Gastrocnemius medialis (tissue), 4 donors: Measurements from ENCODE around the gene NCS1. TPM values are rescaled to one million over a fixed set of nuclear protein-coding genes. Genes with fewer than 3 reads are reported as not detected.

Source experiments
- ATAC-seq, 2 donors: fragments of 150-250 bp; one replicate each; pipeline ENCODE4 v1.9.1; 2016
- DNase-seq, 2 donors: peaks; one replicate each; pipeline ENCODE4 v3.0.0-alpha.2; 2019
- H3K27ac ChIP-seq, 4 donors: fragments of 200-600 bp; sonication (generic); 1 replicate in 1 of 4; 2 replicates in 3 of 4; pipeline ENCODE4 v1.5.1; 2016 to 2018; ENCODE audit warnings: mild to moderate bottlenecking in 2 of 4, moderate library complexity in 1 of 4
- H3K27me3 ChIP-seq, 3 donors: fragments of 200-600 bp; sonication (generic) in 2 of 3; 1 replicate in 1 of 3; 2 replicates in 2 of 3; pipeline versions ENCODE4 v1.5.1 to v1.6.0; 2016 to 2019; ENCODE audit warnings: mild to moderate bottlenecking in 1 of 3, moderate library complexity in 1 of 3
- H3K36me3 ChIP-seq, 2 donors: fragments of 200-600 bp; sonication (generic) in 1 of 2; one replicate each; pipeline ENCODE4 v1.5.1; 2017 to 2018
- H3K4me1 ChIP-seq, 2 donors: fragments of 200-600 bp; sonication (generic) in 1 of 2; one replicate each; pipeline ENCODE4 v1.5.1; 2016 to 2017; ENCODE audit warnings: mild to moderate bottlenecking in 2 of 2
- H3K4me3 ChIP-seq, 4 donors: fragments of 200-600 bp; sonication (generic) in 3 of 4; 1 replicate in 1 of 4; 2 replicates in 3 of 4; pipeline ENCODE4 v1.5.1; 2016 to 2019; ENCODE audit warnings: mild to moderate bottlenecking in 2 of 4
- H3K9me3 ChIP-seq, 3 donors: fragments of 200-600 bp; sonication (generic) in 2 of 3; 1 replicate in 1 of 3; 2 replicates in 2 of 3; pipeline ENCODE4 v1.5.1; 2016 to 2019
- POLR2A ChIP-seq, 2 donors: fragments of 450-650 bp; IDR thresholded peaks; one replicate each; pipeline ENCODE4 v1.6.1; 2017; ENCODE audit warnings: antibody characterized with exemption in 2 of 2, mild to moderate bottlenecking in 2 of 2, moderate library complexity in 2 of 2
- in situ Hi-C, 4 donors: fragments of 200-750 bp; cut with MboI; loops; one replicate each; pipeline versions ENCODE4 v1.15.0 to v1.8.0; 2017; ENCODE audit warnings: low sequenced_read_pairs in 4 of 4
- intact Hi-C: fragments of 100-400 bp; cut with DNase I; formaldehyde crosslinking; loops from one replicate; pipeline ENCODE4 v1.15.1; 2023; ENCODE audit warnings: low total_unique reads
- total RNA-seq, 4 donors: library from RNA; depleted of rRNA; stranded (reverse); fragments of >200 nt; gene quantifications; one replicate each; pipeline versions ENCODE4 v1.1.0 to v1.2.3, GENCODE V29; 2016
- TF ChIP-seq, protein P1 (sequence below), 5 experiments: fragments of 450-650 bp in 3 of 5; fragments of 200-600 bp in 2 of 5; sonication (generic) in 2 of 5; IDR thresholded peaks in 4 of 5; conservative IDR thresholded peaks in 1 of 5; 1 replicate in 4 of 5; 2 replicates in 1 of 5; pipeline ENCODE4 v1.5.1; 2016 to 2019; ENCODE audit warnings: antibody characterized with exemption in 5 of 5, mild to moderate bottlenecking in 3 of 5, moderate library complexity in 3 of 5

Gene NCS1
- total RNA-seq, 4 donors from 2014 or later = 2.1 to 4.6 (median 2.5) TPM

DNA sequence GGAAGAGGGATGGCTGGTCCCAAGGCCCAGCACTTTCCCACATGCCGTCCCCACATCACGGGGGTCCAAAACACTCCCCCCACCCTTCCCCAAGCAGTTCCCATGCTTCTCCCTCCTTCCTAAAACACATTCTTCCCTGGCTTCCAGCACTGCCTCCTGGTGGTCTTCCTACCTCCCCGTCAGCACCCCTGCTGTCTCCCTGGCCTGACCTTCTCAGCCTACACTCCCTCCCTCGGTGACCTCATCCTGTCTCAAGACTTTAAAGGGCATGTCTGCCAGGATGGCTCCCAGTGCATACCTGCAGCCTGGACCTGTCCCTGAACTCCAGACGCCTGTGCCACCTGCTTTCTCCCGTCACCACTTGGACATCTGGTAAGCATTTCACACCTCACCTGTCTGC lies 4.3 kb upstream of the NCS1 start:
- H3K27me3 ChIP-seq = peaks cover 0 to 2% (median 0%) of the 10 kb centered on the region in 3 donors
- peaks cover 0 to 6% of the 10 kb centered on the region in 2 donors for H3K4me1 ChIP-seq
- intact Hi-C loops (no loop called here), in situ Hi-C loops (no loop called here)
- no peak for TF ChIP-seq POLR2A (IDR thresholded peaks at IDR 0.05)
- TF ChIP-seq, protein P1, sequence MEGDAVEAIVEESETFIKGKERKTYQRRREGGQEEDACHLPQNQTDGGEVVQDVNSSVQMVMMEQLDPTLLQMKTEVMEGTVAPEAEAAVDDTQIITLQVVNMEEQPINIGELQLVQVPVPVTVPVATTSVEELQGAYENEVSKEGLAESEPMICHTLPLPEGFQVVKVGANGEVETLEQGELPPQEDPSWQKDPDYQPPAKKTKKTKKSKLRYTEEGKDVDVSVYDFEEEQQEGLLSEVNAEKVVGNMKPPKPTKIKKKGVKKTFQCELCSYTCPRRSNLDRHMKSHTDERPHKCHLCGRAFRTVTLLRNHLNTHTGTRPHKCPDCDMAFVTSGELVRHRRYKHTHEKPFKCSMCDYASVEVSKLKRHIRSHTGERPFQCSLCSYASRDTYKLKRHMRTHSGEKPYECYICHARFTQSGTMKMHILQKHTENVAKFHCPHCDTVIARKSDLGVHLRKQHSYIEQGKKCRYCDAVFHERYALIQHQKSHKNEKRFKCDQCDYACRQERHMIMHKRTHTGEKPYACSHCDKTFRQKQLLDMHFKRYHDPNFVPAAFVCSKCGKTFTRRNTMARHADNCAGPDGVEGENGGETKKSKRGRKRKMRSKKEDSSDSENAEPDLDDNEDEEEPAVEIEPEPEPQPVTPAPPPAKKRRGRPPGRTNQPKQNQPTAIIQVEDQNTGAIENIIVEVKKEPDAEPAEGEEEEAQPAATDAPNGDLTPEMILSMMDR (IDR thresholded peaks at IDR 0.05 in 4 of 5, conservative IDR thresholded peaks at IDR 0.05 in 1 of 5) = no peak
- H3K9me3 ChIP-seq = no peaks in the 10 kb centered on the region
- DNase-seq (no peak), ATAC-seq (no peak)
- no peak overlapping the region for H3K27ac ChIP-seq
- H3K4me3 ChIP-seq = no peak overlapping the region
- no peaks in the 10 kb centered on the region for H3K36me3 ChIP-seq

DNA sequence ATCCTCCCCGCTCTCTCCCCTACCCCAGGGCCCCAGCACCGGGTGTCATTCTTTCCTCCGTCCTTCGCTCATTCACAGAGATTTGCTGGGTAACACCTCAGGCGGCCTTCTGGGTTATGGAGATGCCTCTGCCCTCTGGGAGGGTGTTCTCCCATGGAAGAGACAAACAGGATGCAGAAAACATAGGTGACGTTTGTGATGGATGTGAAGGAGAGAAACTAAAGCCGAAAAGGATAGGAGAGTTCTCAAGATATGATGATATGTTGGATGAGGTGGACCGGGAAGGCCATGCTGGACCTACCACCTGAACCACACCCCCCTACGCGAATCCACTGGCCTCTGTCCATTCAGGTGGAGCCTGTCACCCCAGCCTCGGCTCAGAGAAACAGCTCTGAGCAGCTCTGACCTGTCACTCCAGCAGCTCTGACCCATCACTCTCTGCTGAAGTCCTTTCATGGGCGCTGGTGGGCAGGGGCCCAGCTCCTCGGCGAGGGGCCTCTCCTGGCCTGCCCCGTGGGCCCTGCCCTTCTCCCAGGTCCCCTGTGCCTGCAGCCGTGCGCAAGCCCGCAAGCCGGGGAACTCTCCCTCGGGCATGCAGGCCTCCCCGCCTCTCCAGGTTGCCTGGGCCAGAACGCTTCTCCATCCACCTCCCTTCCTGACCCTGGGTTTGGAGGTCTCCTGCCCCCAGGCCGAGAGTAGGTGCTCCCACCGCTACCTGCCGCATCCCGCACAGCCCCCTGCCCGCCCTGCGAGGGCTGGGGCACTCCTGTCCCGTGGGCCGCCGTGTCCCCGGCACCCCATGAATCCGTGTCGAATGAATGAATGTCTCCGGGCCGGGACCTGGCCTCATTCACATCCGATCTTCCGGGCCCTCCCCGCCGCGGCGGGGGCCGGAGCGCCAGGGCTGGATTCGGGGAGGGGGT lies 717 bp upstream of the NCS1 start:
- intact Hi-C loops (loop anchor here (5.0 kb wide), 1 partner anchor 64 kb away; no protein-coding TSS in a partner anchor), in situ Hi-C loops (no loop called here)
- peaks cover 0 to 12% of the 10 kb centered on the region in 2 donors for H3K4me1 ChIP-seq
- H3K9me3 ChIP-seq = no peaks in the 10 kb centered on the region
- H3K27ac ChIP-seq = peak overlapping the region in 1 of 4 donors; percentile 21
- H3K4me3 ChIP-seq = peak overlapping the region; percentile 24 to 48 (median 46)
- peak in 1 of 2 donors; percentile 12 for ATAC-seq
- DNase-seq = no peak
- TF ChIP-seq, protein P1 (IDR thresholded peaks at IDR 0.05 in 4 of 5, conservative IDR thresholded peaks at IDR 0.05 in 1 of 5) = no peak
- TF ChIP-seq POLR2A (IDR thresholded peaks at IDR 0.05) = no peak
- H3K27me3 ChIP-seq = peaks cover 0 to 8% (median 5%) of the 10 kb centered on the region in 3 donors
- H3K36me3 ChIP-seq = no peaks in the 10 kb centered on the region

DNA sequence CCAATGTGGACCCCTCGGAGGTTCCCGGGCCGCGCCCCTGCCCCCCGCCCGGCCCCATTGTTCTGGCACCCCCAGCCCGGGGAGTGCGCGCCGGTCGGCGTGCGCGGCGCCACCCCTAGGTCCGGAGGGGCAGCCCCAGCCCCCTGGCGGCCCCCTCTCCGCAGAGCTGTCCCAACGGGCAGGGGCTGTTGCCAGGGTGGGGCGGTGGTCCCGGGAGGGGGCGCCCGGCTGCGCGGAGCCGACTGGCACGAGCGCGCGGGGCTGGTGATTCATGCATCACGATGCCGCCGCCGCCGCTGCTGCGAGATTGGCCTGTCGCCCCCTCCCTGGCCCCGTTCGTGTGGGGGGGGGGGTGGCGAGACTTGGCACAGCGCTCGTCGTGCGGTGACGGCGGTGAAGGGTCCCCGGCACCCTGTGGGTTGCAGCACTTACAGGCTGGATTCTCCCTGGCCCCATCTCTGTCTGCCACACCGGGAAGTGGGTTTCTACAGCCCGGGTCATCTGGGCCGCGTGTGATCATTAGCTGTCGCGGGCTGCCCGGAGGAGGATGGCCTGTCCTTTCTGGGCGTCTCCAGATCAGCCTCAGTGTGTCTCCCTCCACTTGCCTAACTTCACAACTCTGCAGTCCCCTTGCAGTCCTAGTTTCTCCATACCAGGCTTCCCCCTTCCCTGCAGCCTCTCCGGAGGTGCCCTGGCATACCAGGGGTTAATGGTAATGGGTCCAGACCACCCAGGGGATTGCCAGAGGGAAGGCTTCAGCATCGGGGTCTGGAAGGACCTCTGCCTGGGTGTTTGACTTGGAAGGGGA lies 858 bp downstream of the NCS1 start:
- TF ChIP-seq POLR2A (IDR thresholded peaks at IDR 0.05) = no peak
- TF ChIP-seq, protein P1 (IDR thresholded peaks at IDR 0.05 in 4 of 5, conservative IDR thresholded peaks at IDR 0.05 in 1 of 5) = no peak
- peaks cover 0 to 8% (median 5%) of the 10 kb centered on the region in 3 donors for H3K27me3 ChIP-seq
- H3K27ac ChIP-seq = no peak overlapping the region
- in situ Hi-C loops (no loop called here), intact Hi-C loops (loop anchor here (5.0 kb wide), 1 partner anchor 66 kb away; no protein-coding TSS in a partner anchor)
- H3K36me3 ChIP-seq = no peaks in the 10 kb centered on the region
- peaks cover 0 to 12% of the 10 kb centered on the region in 2 donors for H3K4me1 ChIP-seq
- peak overlapping the region; percentile 36 to 63 (median 46) for H3K4me3 ChIP-seq
- ATAC-seq (no peak), DNase-seq (no peak)
- no peaks in the 10 kb centered on the region for H3K9me3 ChIP-seq

DNA sequence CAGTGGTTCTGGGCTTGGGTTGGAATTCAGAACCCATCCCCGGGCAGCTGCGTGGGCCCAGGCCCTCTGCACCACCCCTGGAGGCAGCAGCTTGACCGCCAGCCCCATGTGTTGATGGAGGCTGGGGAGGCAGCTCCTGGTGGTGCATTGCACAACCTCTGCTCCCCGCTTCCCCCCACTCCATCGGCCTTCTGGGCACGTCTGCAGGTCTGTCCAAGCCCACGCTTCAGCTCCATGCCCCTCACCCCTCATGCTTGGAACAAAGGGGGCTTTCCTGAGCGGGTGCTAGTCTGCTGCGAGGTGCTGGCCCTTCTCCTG lies 1.4 kb downstream of the NCS1 start:
- Histone ChIP-seq H3K27ac (no peak overlapping the region), H3K4me1 (peaks cover 0 to 12% of the 10 kb centered on the region in 2 donors), H3K4me3 (peak overlapping the region in 1 of 4 donors; percentile 41), H3K27me3 (peaks cover 0 to 8% (median 5%) of the 10 kb centered on the region in 3 donors), H3K9me3 (no peaks in the 10 kb centered on the region), H3K36me3 (no peaks in the 10 kb centered on the region)
- intact Hi-C loops = loop anchor here (5.0 kb wide), 1 partner anchor 66 kb away; no protein-coding TSS in a partner anchor
- no peak for DNase-seq
- in situ Hi-C loops = no loop called here
- no peak for ATAC-seq
- no peak for TF ChIP-seq POLR2A (IDR thresholded peaks at IDR 0.05)
- TF ChIP-seq, protein P1 (IDR thresholded peaks at IDR 0.05 in 4 of 5, conservative IDR thresholded peaks at IDR 0.05 in 1 of 5) = no peak
